GM23338 (cell line): ENCODE results near the gene HTD2. TPM values are rescaled to one million over a fixed set of nuclear protein-coding genes. Genes with fewer than 3 reads are reported as not detected.

ENCODE experiments used
- ATAC-seq: fragments of 200-7000 bp; cut with Tn5 transposase; 3 replicates; pipeline ENCODE4 v1.9.1; 2020
- DNase-seq: peaks from one replicate; pipeline ENCODE4 v3.0.0-alpha.2; 2015; ENCODE audit warnings: low spot score
- H2AFZ ChIP-seq: fragments of 200-600 bp; sonication (generic); 2 replicates; pipeline ENCODE4 v1.8.0; 2016; ENCODE audit warnings: antibody characterized with exemption, mild to moderate bottlenecking, moderate library complexity
- H3F3A ChIP-seq: fragments of 200-600 bp; sonication (generic); replicated peaks from 2 replicates; pipeline ENCODE4 v1.8.0; 2017; ENCODE audit warnings: antibody characterized with exemption, mixed run types, low read depth
- H3K27ac ChIP-seq: fragments of 200-600 bp; sonication (generic); 2 replicates; pipeline ENCODE4 v1.6.1; 2016; ENCODE audit warnings: low read depth
- H3K27me3 ChIP-seq: fragments of 200-600 bp; sonication (generic); 2 replicates; pipeline ENCODE4 v1.8.0; 2016; ENCODE audit warnings: mild to moderate bottlenecking, mixed run types, moderate library complexity; ENCODE audit not compliant: insufficient read depth
- H3K36me3 ChIP-seq: fragments of 200-600 bp; sonication (generic); 2 replicates; pipeline ENCODE4 v1.8.0; 2016; ENCODE audit warnings: mild to moderate bottlenecking; ENCODE audit not compliant: insufficient read depth
- H3K4me1 ChIP-seq: fragments of 200-600 bp; sonication (generic); 2 replicates; pipeline ENCODE4 v1.8.0; 2016; ENCODE audit warnings: mild to moderate bottlenecking, moderate library complexity; ENCODE audit not compliant: insufficient read depth
- H3K4me2 ChIP-seq: fragments of 200-600 bp; sonication (generic); 2 replicates; pipeline ENCODE4 v1.7.1; 2017; ENCODE audit warnings: mixed run types
- H3K4me3 ChIP-seq: fragments of 200-600 bp; sonication (generic); 2 replicates; pipeline ENCODE4 v1.6.1; 2016; ENCODE audit warnings: mixed run types
- H3K79me2 ChIP-seq: fragments of 200-600 bp; sonication (generic); replicated peaks from 2 replicates; pipeline ENCODE4 v1.8.0; 2017; ENCODE audit warnings: mild to moderate bottlenecking; ENCODE audit not compliant: insufficient read depth
- H3K9me2 ChIP-seq: fragments of 200-600 bp; sonication (generic); 2 replicates; pipeline ENCODE4 v1.8.0; 2017; ENCODE audit not compliant: insufficient read depth
- H4K20me1 ChIP-seq: fragments of 200-600 bp; sonication (generic); replicated peaks from 2 replicates; pipeline ENCODE4 v1.8.0; 2017; ENCODE audit warnings: mild to moderate bottlenecking; ENCODE audit not compliant: insufficient read depth
- H3K27ac Mint-ChIP-seq: 2 replicates; pipeline ENCODE4 v1.8.0; 2020; ENCODE audit warnings: inconsistent platforms, mild to moderate bottlenecking, moderate library complexity, mixed read lengths
- H3K27me3 Mint-ChIP-seq: 3 replicates; pipeline ENCODE4 v1.8.0; 2022; ENCODE audit warnings: low read depth, mild to moderate bottlenecking, moderate library complexity, mixed read lengths, inconsistent platforms; ENCODE audit not compliant: insufficient read depth, poor library complexity
- H3K36me3 Mint-ChIP-seq: 3 replicates; pipeline ENCODE4 v1.8.0; 2021; ENCODE audit warnings: low read depth, mild to moderate bottlenecking, inconsistent platforms, moderate library complexity, mixed read lengths
- H3K4me1 Mint-ChIP-seq: 3 replicates; pipeline ENCODE4 v1.8.0; 2020; ENCODE audit warnings: mild to moderate bottlenecking, inconsistent platforms, mixed read lengths
- H3K4me3 Mint-ChIP-seq: 3 replicates; pipeline ENCODE4 v1.8.0; 2021; ENCODE audit warnings: moderate library complexity, mild to moderate bottlenecking, inconsistent platforms, mixed read lengths
- H3K9me3 Mint-ChIP-seq: 3 replicates; pipeline ENCODE4 v1.8.0; 2020; ENCODE audit warnings: moderate library complexity, mild to moderate bottlenecking, inconsistent platforms, mixed read lengths
- CREB1 ChIP-seq: fragments of 250-450 bp; sonication (Bioruptor Pico); IDR thresholded peaks from 2 replicates; pipeline ENCODE4 v1.5.0; 2020; ENCODE audit warnings: low read depth, mild to moderate bottlenecking, moderate library complexity
- CTCF ChIP-seq, 2 experiments: fragments of 200-600 bp in 1 of 2; sonication (generic) in 1 of 2; conservative IDR thresholded peaks; 2 replicates each; pipeline versions ENCODE4 v1.5.1 to v1.6.1; 2016 to 2017; ENCODE audit warnings: antibody characterized with exemption in 2 of 2, low read depth in 2 of 2, mild to moderate bottlenecking in 2 of 2, moderate library complexity in 1 of 2
- EZH2 ChIP-seq: fragments of 200-600 bp; sonication (generic); IDR thresholded peaks from one replicate; pipeline ENCODE4 v1.8.0; 2017; ENCODE audit warnings: antibody characterized with exemption, mild to moderate bottlenecking, low read depth; ENCODE audit not compliant: unreplicated experiment
- EZH2phosphoT487 ChIP-seq: fragments of 200-600 bp; sonication (generic); IDR thresholded peaks from one replicate; pipeline ENCODE4 v1.8.1; 2018; ENCODE audit warnings: antibody characterized with exemption; ENCODE audit not compliant: unreplicated experiment
- JUNB ChIP-seq: IDR thresholded peaks from one replicate; pipeline ENCODE4 v1.6.1; 2016; ENCODE audit warnings: antibody characterized with exemption; ENCODE audit not compliant: unreplicated experiment
- NANOG ChIP-seq: IDR thresholded peaks from 2 replicates; pipeline ENCODE4 v1.6.1; 2016; ENCODE audit warnings: antibody characterized with exemption, borderline replicate concordance
- POLR2AphosphoS5 ChIP-seq: IDR thresholded peaks from 2 replicates; pipeline ENCODE4 v1.6.1; 2016; ENCODE audit warnings: antibody characterized with exemption, low read depth
- REST ChIP-seq: IDR thresholded peaks from one replicate; pipeline ENCODE4 v1.6.1; 2018; ENCODE audit warnings: antibody characterized with exemption; ENCODE audit not compliant: unreplicated experiment
- STAT1 ChIP-seq: IDR thresholded peaks from one replicate; pipeline ENCODE4 v1.6.1; 2016; ENCODE audit warnings: antibody characterized with exemption; ENCODE audit not compliant: unreplicated experiment
- ZNF114 ChIP-seq: fragments of 250-450 bp; sonication (Bioruptor Pico); IDR thresholded peaks from 2 replicates; pipeline ENCODE4 v1.5.0; 2020; ENCODE audit warnings: mild to moderate bottlenecking, moderate library complexity
- ZNF331 ChIP-seq: fragments of 250-450 bp; sonication (Bioruptor Pico); IDR thresholded peaks from 2 replicates; pipeline ENCODE4 v1.5.0; 2020; ENCODE audit warnings: low read depth, mild to moderate bottlenecking, moderate library complexity
- polyA plus RNA-seq: library from polyadenylated mRNA; unstranded; fragments of >200 nt; fragmentation: Nextera tagmentation; extraction: Ambion mirVana; gene quantifications from 2 replicates; pipeline ENCODE4 v1.2.1, GENCODE V29; 2016
- total RNA-seq: library from RNA; depleted of rRNA; stranded (reverse); fragments of >200 nt; shearing (Covaris generic); gene quantifications from 2 replicates; pipeline ENCODE4 v1.2.3, GENCODE V29; 2014
- TF ChIP-seq, protein P1 (sequence below): fragments of 250-450 bp; sonication (Bioruptor Pico); IDR thresholded peaks from 2 replicates; pipeline ENCODE4 v1.5.0; 2020; ENCODE audit warnings: mild to moderate bottlenecking, moderate library complexity
- TF ChIP-seq, protein P2 (sequence below): IDR thresholded peaks from 2 replicates; pipeline ENCODE4 v1.6.1; 2016; ENCODE audit warnings: antibody characterized with exemption

Gene HTD2
- total and polyA plus RNA-seq, 2 experiments from 2014 or later = 19.3 to 24.2 TPM

- no peaks in the 10 kb centered on the region for H4K20me1 ChIP-seq
- H3K27me3 Mint-ChIP-seq = peaks cover 11% of the 10 kb centered on the region
- no peak overlapping the region for H3K4me3 ChIP-seq
- H3F3A ChIP-seq = no peaks in the 10 kb centered on the region; the same call in 1 of the 2 replicates
- H3K36me3 ChIP-seq = no peaks in the 10 kb centered on the region
- no peak overlapping the region for H2AFZ ChIP-seq
- H3K9me2 ChIP-seq = no peaks in the 10 kb centered on the region
- H3K4me3 Mint-ChIP-seq = no peak overlapping the region
- no peaks in the 10 kb centered on the region for H3K36me3 Mint-ChIP-seq
- H3K9me3 Mint-ChIP-seq = no peaks in the 10 kb centered on the region
- no peak overlapping the region for H3K27ac Mint-ChIP-seq
- no peak for DNase-seq
- H3K4me2 ChIP-seq = no peak overlapping the region
- no peak overlapping the region for H3K27ac ChIP-seq
- H3K27me3 ChIP-seq = peaks cover 24% of the 10 kb centered on the region
- H3K4me1 ChIP-seq = peaks cover 11% of the 10 kb centered on the region
- no peak for ATAC-seq
- no peaks in the 10 kb centered on the region for H3K79me2 ChIP-seq
- TF ChIP-seq ZNF114 (no peak), NANOG (no peak), POLR2AphosphoS5 (no peak), EZH2 (no peak), REST (no peak), CTCF (conservative IDR thresholded peaks at IDR 0.05; ENCODE audit: low read depth in 2 of 2) (no peak), EZH2phosphoT487 (no peak), STAT1 (no peak), CREB1 (CRISPR knock-in tag) (no peak), ZNF331 (no peak), JUNB (no peak)
- TF ChIP-seq, protein P1, sequence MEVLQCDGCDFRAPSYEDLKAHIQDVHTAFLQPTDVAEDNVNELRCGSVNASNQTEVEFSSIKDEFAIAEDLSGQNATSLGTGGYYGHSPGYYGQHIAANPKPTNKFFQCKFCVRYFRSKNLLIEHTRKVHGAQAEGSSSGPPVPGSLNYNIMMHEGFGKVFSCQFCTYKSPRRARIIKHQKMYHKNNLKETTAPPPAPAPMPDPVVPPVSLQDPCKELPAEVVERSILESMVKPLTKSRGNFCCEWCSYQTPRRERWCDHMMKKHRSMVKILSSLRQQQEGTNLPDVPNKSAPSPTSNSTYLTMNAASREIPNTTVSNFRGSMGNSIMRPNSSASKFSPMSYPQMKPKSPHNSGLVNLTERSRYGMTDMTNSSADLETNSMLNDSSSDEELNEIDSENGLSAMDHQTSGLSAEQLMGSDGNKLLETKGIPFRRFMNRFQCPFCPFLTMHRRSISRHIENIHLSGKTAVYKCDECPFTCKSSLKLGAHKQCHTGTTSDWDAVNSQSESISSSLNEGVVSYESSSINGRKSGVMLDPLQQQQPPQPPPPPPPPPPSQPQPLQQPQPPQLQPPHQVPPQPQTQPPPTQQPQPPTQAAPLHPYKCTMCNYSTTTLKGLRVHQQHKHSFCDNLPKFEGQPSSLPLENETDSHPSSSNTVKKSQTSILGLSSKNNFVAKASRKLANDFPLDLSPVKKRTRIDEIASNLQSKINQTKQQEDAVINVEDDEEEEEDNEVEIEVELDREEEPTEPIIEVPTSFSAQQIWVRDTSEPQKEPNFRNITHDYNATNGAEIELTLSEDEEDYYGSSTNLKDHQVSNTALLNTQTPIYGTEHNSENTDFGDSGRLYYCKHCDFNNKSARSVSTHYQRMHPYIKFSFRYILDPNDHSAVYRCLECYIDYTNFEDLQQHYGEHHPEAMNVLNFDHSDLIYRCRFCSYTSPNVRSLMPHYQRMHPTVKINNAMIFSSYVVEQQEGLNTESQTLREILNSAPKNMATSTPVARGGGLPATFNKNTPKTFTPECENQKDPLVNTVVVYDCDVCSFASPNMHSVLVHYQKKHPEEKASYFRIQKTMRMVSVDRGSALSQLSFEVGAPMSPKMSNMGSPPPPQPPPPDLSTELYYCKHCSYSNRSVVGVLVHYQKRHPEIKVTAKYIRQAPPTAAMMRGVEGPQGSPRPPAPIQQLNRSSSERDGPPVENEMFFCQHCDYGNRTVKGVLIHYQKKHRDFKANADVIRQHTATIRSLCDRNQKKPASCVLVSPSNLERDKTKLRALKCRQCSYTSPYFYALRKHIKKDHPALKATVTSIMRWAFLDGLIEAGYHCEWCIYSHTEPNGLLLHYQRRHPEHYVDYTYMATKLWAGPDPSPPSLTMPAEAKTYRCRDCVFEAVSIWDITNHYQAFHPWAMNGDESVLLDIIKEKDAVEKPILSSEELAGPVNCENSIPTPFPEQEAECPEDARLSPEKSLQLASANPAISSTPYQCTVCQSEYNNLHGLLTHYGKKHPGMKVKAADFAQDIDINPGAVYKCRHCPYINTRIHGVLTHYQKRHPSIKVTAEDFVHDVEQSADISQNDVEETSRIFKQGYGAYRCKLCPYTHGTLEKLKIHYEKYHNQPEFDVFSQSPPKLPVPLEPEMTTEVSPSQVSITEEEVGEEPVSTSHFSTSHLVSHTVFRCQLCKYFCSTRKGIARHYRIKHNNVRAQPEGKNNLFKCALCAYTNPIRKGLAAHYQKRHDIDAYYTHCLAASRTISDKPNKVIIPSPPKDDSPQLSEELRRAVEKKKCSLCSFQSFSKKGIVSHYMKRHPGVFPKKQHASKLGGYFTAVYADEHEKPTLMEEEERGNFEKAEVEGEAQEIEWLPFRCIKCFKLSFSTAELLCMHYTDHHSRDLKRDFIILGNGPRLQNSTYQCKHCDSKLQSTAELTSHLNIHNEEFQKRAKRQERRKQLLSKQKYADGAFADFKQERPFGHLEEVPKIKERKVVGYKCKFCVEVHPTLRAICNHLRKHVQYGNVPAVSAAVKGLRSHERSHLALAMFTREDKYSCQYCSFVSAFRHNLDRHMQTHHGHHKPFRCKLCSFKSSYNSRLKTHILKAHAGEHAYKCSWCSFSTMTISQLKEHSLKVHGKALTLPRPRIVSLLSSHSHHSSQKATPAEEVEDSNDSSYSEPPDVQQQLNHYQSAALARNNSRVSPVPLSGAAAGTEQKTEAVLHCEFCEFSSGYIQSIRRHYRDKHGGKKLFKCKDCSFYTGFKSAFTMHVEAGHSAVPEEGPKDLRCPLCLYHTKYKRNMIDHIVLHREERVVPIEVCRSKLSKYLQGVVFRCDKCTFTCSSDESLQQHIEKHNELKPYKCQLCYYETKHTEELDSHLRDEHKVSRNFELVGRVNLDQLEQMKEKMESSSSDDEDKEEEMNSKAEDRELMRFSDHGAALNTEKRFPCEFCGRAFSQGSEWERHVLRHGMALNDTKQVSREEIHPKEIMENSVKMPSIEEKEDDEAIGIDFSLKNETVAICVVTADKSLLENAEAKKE (CRISPR knock-in tag) = no peak
- TF ChIP-seq, protein P2, sequence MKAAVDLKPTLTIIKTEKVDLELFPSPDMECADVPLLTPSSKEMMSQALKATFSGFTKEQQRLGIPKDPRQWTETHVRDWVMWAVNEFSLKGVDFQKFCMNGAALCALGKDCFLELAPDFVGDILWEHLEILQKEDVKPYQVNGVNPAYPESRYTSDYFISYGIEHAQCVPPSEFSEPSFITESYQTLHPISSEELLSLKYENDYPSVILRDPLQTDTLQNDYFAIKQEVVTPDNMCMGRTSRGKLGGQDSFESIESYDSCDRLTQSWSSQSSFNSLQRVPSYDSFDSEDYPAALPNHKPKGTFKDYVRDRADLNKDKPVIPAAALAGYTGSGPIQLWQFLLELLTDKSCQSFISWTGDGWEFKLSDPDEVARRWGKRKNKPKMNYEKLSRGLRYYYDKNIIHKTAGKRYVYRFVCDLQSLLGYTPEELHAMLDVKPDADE = no peak
- H3K4me1 Mint-ChIP-seq = peaks cover 18% of the 10 kb centered on the region
Measured at GRCh38 chr3:58336135-58336882, 30.0 kb downstream of the HTD2 start.
